ENCODE measurements around the gene CENPU. TPM values are rescaled to one million over a fixed set of nuclear protein-coding genes. Genes with fewer than 3 reads are reported as not detected.

Gene CENPU
- total and polyA plus RNA-seq, 2 of the 13 experiments (the other 11 are each of a cell fraction or from before 2014, with no cell fraction given), result 11.7 to 35.8 TPM

DNA sequence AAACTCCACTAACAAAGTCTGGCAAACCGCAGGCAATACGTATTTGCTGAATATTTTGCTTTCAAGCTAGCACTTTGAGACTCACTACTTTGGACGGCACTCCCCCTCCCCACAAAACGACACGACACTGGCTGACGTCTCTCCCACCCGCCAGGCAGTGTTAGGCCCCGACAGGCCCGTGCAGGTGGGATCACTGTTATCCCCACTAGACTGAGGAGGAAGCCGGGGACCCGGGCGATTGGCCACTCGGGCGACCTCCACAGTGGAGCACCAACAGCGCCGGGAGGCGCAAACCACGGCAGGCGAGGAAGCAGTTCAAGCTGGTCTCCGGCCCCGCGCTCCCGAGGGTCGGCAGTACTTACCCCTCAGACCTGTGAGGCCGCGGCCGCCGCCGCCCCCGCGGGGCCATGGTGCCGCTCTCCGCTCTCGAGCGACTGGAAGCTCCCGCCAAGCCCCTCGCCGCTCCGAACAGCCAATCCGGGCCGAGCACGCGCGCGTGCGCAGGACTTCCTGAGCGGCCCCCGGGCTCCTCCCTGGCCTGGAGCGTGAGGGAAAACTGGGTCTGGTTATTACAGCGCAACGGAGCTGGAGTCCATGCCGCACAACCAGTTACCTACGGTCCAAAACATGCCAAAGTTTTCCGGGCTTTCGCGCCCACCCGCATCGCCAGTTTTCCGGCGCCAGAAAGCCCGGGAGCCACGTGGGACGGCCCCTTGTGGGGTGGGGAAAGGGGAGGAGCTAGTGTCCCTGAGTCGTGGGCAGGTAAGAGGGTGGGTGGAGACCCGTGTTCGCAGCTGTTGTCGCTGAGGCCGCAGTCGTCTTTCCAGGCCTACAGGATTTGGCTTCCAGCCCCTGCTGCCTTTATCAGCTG, at the start of gene CENPU (continued):
- TF ChIP-seq ZNF251 (CRISPR knock-in tag; IDR thresholded peaks at IDR 0.05) (no peak), CTCF (CRISPR knock-in tag; IDR thresholded peaks at IDR 0.05) (no peak), NCOA1 (CRISPR knock-in tag; IDR thresholded peaks at IDR 0.05) (0 out of 2 replicates have a peak, but pooled peaks have one; percentile 62), ZNF234 (CRISPR knock-in tag; conservative IDR thresholded peaks at IDR 0.05) (peak; percentile 98), HBP1 (CRISPR knock-in tag; IDR thresholded peaks at IDR 0.05; ENCODE audit: low read depth) (peak; percentile 69; the same call in 1 of the 2 replicates), MED8 (CRISPR knock-in tag; IDR thresholded peaks at IDR 0.05; ENCODE audit: insufficient replicate concordance) (peak; percentile 71), ETV6 (CRISPR knock-in tag; conservative IDR thresholded peaks at IDR 0.05) (peak; percentile 95), NFRKB (IDR thresholded peaks at IDR 0.05) (no peak), ZNF451 (CRISPR knock-in tag; IDR thresholded peaks at IDR 0.05) (peak; percentile 98), SRSF1 (optimal IDR thresholded peaks at IDR 0.05; ENCODE audit: low read depth, low read length) (no peak), ZNF318 (CRISPR knock-in tag; IDR thresholded peaks at IDR 0.05) (peak; percentile 76; the same call in 1 of the 2 replicates), NRL (CRISPR knock-in tag; IDR thresholded peaks at IDR 0.05; ENCODE audit: borderline replicate concordance) (peak; percentile 94; the same call in 1 of the 2 replicates), ZNF350 (CRISPR knock-in tag; IDR thresholded peaks at IDR 0.05; ENCODE audit: borderline replicate concordance, low read depth) (peak; percentile 99), ZNF775 (CRISPR knock-in tag; IDR thresholded peaks at IDR 0.05; ENCODE audit: borderline replicate concordance) (peak; percentile 91; the same call in 1 of the 2 replicates)
- TF ChIP-seq, protein P1, sequence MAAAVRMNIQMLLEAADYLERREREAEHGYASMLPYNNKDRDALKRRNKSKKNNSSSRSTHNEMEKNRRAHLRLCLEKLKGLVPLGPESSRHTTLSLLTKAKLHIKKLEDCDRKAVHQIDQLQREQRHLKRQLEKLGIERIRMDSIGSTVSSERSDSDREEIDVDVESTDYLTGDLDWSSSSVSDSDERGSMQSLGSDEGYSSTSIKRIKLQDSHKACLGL (CRISPR knock-in tag; IDR thresholded peaks at IDR 0.05), result peak; percentile 96
